Hippocampal formation (tissue), 2 donors: ENCODE measurements around the gene KLF13.

Experiments
- DNase-seq, 2 donors: peaks; one replicate each; lab custom pipeline; 2025; lab: John Stamatoyannopoulos, UW

The KLF13 gene

DNA sequence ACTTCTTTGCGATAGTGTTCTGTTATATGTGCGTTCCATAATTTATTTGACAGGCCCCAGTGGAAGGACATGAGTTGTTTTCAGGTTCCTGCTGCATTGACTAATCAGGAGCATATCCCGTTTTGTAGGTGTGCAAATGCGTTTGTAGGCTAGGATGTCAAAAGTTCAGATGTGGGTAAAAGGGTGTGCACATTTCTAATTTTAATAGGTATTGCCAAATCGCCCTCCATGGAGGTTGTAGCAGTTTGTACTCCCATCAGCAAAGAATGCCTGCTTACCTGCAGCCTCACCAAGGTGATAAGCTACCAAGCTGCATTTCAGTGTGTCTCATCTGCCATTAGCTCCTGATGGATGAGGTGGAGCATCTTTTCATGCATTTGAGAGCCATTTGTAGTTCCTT is 36.3 kb downstream of the KLF13 start:
- no peak for DNase-seq

DNA sequence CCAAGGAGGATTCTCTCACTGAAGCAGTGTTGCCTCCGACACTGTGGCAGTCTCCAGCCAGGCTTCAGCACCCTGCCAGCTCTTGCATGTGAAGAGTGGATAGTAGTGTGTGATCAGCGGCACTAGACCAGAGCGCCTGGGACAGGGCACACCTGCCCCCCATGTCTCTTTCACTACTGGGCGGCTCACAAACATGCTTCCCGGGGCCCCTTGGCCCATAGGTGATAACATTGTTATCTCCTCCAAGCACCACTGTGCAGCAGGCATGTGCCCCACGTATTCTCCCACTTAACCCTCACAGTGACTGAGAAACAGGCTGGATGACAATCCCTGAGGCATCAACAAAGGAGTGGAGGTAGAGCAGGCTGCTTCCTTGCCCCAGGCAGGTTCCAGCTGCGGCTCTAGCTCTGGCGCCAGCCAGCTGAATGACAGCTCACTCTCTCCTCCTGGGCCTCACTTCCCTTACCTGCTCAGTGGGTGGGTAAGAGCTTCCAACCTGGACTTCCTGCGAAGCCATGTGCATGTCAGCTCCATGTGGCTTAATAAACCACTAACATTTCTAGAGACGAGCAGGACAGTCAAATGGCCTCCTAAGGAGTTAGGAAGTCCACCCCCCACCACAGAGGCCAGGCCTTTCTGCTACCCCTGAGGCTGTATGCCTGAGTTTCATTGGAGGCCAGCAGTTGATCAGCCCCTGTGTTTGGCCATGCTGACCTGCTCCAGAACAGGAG is 37.8 kb downstream of the KLF13 start:
- no peak for DNase-seq

DNA sequence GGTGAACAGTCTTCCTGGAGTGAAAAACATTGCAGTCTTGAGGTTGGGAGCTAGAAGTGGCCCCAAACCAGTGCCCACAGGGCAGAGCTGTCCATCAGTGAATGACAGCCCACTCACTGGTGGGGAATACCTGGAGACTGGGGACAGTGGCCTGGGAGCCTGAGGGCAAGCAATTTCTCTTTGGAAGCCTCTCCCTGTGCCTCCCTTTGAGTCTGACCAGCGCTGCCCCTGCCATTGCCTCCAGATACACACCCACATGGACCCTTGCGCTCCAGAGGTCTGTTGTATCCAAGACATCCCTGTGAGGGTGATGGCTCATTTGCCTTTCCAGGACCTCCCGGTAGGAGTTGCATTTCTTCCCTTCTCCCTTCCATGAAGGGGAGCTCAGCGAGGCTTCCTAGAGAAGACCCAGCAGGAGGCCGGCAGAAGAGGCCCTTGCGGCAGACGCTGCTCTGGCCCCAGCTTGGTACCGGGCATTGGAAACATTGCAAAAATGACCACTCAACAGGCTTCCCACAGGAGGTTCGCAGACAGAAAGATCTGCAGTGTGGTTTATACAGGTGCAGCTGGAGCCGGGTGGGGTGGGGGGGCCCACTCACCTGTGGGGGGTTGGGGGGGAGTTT is 38.5 kb downstream of the KLF13 start:
- no peak for DNase-seq

DNA sequence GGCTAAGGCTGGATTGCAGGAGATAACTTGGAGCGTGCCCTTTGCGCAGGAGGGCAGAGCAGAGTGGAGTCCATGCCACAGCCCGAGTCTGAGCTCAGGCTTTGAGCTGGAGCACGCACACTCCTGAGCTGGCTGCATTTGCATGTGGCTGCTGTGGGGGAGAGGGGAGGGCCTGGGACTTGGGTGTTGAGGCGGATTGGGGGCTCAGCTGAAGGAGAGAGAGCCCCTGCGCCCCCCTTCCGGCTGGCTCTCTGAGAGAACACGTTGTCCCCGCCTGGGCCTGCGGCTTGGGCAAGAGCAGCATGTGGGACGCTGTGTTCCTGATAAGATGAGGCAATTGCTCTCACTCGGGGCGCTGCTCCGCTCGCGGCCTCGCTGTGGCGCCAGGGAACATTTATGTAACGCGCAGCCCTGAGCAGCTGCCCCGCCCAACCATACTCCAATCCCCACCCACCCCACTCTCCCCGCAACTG is 39.1 kb downstream of the KLF13 start:
- peak; percentile 83 to 96 for DNase-seq

DNA sequence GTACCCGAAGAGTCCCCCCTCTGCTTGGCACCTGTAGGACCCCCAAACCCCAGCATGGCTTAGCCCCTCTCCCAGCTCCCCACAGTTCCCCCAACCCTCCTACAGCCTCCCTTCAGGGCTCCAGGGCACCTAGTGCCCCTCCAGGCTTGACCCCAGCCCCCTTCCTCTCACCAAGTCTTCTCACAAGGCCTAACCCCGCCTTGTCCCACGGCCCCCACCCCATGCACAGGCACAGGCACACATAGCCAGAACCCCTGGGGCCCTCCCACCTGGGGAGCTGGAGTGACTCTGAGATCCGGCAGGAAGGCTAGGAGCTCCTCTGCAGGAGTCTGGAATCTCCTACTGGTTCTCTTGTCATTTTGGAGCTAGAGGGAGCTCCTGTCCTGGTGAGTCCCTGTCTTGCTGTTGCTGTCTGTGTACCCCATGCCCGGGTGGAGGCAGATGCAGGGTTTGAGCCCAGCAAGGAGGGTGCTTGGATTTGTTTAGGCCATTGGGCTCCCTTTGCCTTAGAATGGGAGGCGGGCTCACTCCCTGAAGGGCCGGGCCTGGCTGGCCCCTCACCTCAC is 39.6 kb downstream of the KLF13 start:
- DNase-seq: peak in 1 of 2 donors; percentile 59

DNA sequence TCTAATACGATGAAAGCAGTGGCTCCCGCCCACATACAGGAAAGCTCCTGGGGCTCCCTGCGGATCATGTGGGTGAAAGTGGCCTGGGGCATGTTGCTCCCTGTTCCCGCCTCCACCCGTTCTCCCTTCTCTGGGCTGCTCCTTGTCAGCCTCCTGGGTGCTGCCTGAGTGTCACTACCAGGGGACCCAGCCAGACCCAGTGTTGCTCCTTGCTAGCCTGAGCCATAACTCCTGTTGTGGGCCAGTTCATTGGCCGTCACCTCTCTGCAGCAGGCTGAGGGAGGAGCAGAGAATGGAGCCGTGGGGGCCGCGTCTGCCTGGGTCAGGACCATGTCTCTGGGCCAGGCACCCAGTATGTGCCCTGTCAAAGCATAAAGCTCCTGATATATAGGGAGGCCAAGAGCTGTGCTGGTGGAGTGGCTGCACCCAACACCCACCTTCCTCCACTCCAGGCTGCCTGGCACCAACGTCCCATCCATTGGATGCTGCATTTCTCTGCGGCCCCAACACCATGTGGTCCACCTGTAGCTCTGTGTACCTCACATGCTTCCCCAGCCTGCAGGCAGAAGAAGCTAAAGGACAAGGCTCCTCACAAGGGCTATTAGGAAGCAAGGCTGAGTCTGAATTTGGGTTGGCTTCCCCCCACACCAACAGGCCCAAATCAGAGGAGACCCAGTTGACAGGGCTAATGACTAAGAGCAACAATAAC is 40.5 kb downstream of the KLF13 start:
- no peak for DNase-seq

DNA sequence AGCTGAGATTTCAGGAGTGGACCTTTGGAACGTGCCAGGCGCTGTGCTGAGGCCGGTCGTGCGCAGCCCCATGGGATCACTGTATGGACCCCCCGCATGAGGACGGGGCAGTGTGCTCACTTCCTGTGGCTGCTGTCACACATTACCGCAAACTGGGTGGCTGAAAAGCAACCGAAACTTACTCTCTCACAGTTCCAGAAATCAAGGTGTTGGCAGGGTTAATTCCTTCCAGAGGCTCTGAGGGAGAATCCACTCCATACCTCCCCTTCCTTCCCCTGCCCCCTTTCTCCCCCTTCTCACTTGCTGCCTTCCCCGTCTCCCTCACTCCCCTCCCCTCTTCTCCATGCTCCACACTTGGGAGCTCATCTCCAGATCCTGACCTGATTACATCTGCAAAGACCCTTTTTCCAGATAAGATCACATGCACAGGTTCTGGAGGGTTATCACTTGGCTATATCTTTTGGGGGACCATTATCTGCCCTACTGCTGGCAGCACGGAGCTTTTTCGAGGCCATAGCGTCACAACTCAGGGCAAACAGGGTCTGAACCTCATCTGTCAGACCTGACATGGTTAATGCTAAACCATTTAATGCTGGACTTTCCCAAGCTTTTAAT is 41.2 kb downstream of the KLF13 start:
- DNase-seq: no peak

DNA sequence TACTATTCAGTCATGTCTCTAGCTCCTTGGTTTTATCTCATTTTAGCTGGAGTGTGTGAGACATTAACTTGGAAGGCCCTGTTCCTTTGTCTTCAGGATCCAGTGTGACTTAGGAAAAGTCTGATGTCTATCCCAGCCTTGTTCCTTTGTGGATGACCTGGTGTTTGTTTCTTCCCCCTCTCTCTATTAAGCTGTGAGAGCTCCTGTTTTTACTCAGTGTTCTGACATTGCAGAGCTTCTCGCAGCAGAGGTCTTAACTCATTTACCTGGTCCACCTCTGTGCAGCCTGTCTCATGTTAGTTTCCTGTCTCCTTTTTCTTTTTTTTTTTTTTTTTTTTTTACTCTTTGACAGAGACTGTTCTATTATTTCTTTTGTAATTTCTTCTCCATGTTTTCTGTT is 43.1 kb downstream of the KLF13 start:
- DNase-seq: no peak

DNA sequence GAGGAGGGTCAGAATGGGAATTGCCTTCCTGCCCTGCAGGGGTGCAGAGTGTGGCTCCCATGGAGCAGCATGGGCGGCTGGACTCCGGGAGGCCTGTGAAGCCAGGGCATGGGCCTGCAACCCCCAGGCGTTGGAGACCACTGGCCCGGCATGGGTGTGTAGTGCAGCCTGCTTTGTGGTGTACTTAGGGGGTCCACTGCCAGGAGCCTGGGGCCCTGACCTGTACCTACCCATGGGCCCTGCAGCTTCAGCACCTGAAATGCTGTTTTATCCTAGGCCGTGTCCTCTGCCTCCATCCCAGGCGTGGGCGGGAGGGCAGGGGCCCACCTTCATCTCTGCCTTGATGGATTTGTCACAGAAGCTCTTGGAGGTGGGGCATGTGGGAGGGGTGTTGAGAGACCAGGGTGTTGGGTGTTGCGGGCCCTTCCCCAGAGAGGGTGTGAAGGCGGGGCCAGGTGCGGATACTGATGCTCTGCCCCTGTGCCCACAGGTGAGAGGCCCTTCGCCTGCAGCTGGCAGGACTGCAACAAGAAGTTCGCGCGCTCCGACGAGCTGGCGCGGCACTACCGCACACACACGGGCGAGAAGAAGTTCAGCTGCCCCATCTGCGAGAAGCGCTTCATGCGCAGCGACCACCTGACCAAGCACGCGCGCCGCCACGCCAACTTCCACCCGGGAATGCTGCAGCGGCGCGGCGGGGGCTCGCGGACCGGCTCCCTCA is 45.0 kb downstream of the KLF13 start:
- no peak for DNase-seq

DNA sequence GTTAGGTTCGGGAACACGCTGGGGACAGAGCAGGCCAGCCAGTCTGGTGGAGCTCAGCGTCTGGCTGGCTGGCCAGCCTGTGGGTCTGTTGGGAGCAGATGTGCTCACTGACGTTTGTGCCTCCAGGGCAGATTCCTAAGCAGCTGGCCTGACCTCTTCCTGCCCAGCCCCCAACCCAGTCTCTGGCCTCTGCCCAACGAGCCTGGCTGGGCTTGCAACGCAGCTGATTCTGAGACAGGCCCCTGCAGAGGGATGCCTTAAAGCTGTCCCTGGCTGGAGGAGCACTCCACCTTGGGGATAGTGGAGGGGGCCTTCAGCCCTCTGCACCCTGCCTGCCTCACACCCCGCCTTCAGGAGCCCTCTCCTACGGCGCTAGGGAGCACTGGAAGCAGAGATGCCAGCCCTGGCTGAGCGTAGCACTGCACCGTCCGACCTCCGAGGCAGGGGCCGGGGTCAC is 46.0 kb downstream of the KLF13 start:
- DNase-seq: peak in 1 of 2 donors; percentile 71

DNA sequence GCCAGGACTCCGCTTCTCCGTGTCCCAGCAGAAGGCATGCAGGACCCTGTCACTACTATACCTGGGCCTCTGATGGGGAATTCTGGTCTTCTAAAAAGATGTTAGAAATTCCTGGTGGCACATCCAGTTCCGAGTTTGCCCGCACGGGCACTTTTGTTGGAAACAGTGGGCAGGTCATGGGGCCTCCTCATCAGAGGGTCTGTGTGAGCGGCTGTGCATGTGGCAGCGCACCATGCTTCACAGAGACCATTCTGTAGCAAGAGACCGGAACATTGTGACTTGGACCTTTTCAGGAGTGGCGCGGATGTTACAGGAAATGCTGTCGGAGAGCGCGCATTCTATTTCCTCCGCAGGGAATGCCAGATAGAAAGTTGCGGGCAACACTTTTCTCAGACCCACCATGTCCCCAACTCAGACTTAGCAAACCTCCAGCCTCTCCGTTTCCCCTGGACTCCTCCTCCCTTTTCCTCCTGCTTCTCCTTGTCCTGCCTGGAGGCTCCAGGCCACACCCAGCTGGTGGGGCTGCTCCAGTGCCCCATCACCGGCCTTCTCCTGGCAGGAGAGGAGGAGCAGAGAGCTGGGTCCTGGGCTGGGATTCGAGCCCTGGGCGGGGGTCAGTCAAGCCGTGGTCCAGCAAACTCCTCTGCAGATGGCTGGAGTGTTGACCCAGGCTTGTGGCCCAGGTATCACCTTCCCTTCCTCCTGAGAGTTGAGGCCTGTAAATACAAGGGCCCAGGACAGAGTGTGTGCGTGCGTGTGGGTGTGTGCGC is 46.6 kb downstream of the KLF13 start:
- DNase-seq: no peak

DNA sequence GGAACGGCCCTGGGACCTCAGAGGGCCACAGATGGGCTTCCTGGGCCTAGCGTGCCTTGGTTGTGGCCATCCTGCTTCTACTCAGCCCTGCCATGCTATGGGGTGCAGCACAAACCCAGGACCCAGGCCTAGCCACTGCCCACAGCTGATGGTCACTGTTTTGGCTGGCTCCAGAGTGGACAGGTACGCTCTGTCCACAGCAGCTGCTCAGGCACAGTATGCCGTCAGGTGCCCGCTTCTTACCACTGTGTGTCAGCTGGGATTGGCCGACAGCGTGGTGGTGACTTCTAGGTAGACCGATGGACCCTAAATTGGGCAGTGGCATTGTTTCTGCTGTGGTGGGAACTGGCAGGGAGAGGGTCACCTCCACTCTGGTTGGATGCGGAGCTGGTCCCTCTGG is 47.3 kb downstream of the KLF13 start:
- DNase-seq: no peak

DNA sequence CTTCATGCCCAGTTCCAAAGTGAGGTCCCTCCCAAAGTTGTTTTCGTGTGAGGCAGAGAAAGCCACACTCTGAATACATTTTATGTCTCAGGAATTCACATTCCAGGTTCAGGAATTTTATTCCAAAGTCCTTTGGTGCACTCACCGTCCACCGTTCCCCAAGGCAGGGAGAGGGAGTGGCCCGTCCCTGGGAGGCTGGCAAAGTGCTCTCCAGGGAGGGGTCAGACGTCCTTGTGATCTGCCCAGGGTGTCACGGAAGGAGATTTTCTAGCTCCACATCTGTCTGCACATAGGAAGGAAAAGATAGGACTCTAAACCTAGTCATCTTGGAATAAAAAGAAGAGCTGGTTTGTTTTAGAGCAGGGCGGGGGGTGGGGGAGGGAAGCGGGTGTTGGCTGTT is 47.9 kb downstream of the KLF13 start:
- DNase-seq: no peak

DNA sequence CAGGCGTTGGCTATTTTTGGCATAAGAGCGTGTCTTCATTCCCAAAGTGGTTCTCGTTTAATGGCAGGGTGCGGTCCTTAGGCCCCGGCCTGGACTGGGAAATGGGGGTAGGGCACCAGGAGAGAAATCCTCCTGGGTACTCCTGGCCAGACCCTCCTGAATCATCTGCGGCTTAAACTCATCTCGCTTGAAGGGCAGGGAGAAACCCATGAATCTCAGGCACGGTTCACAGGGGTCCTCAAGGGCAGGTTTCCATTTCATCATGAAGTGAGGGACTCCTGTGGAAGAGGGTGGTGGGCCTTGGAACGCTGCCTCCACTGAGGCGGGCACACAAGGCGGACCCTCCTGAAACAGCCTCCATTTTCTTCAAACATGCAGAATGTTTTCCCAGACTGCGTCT is 48.4 kb downstream of the KLF13 start:
- DNase-seq: no peak

DNA sequence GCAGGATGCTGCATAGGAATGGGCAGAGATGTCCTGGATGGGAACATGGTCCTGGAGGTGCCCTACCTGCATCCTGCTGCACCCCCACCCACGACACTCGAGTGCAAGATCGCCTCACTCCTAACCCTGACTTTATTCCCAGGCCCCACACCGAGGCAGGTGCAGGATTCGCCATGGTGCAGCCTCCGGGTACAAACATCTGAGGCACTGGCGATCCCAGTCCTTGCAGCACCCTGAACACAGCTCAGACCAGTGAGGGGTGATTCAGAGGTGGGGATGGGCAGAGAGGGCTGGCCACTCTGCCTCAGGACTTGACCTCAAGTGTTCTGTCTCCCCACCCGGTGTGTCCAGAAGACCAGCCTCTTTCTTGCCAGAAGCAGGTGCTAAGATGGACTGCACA is 49.1 kb downstream of the KLF13 start:
- no peak for DNase-seq

DNA sequence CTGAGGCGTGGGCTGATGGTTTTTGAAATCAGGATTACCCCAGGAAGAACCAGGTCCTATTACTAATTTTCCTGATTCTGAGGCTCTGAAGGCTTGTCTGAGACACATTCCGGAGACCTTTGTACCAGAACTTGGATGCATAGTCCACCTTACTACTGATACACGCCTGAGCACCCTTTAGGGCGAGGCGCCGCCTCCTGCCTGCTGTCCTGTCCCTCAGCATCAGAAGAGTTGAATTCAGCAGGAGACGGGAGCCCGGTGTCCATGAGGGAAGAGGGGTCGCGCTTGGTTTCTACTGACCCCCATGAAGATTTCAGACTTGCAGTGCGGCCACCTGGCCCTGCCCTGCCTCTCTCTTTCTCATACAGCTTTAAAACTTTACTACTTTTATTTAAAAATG is 49.9 kb downstream of the KLF13 start:
- no peak for DNase-seq

DNA sequence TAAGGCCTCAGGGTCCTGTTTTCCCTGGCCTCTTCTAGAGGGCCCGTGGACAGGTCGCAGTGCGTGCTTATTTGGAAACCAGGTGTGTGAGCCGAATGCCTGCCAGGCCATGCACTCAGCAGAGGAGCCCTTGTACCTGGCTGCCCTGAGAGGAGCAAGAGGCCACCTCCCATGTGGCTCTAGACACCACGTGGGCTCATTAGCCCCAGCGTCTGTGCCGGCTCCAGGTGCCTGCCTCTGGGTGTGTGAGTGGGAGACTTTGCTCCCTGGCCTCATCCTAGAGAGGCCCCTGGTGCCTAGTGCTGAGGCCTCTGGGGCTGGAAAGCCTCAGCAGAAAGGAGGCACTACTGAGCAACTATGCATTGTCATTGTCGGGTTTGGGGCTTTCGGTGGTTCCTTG is 50.4 kb downstream of the KLF13 start:
- no peak for DNase-seq

DNA sequence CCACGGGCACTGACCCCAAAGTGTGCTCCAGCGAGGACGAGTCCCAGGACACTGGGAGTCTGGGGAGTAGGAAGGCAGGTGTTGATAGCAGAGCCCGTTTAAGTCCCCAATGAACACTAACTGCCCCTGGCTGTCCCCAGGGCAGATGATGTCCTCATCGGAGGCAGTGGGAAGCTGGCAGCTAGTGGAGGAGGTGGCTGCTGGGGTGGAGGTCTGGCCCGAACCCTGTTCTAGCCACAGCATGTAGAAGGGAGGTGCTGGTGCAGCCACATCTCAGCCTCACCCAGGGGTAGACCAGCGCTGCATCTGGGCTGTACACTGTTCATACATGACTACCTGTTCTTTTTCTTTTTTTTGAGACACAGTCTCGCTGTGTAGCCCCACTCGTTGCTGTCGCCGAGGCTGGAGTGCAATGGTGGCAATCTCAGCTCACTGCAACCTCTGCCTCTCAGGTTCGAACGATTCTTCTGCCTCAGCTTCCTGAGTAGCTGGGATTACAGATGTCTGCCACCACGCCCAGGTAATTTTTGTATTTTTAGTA is 51.8 kb downstream of the KLF13 start:
- no peak for DNase-seq

DNA sequence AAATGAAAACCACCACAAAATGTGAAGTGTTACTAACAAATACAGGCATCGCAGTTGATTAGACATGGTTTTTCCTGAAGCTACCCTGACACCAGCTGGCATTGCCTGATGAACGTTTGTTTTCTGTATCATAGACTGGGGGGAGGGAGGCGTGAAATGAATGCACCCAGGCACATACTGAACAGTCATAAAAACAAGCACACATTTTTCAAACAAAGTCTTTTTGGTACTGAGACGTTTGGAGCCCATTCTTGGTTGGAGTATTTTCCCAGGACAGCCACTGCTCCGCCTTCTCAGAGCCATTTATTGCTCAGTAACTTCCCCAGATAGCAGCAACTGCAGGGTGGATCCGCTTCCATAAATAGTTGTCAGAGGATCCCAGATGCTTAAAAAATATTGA is 52.4 kb downstream of the KLF13 start:
- peak in 1 of 2 donors; percentile 43 for DNase-seq

DNA sequence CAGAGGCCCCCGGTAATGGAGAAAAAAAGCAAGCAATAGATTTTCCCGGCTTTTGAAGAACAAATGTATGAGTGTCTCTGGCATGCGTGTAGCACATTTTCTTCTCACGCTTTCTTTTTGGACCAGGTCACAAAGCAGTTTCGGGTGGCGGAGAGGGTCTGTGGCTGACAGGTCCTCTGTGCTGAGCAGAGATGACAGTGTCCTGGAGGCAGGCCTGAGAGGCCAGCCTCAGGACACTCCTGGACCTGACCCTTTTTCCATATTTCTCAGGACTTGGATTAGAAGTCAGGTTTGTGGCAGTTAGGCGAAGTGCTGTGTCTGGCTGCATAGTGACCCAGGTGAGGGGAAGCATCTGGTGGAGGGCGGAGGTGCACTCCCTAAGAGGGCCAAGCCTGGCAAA is 52.9 kb downstream of the KLF13 start:
- no peak for DNase-seq
